GM12878 (cell line): ENCODE data around the gene CCDC63. TPM values are rescaled to one million over a fixed set of nuclear protein-coding genes. Genes with fewer than 3 reads are reported as not detected.

Experiments
- ATAC-seq: fragments of 200-7000 bp; cut with Tn5 transposase; 3 replicates; pipeline ENCODE4 v1.9.1; 2020; ENCODE audit warnings: mild to moderate bottlenecking, moderate library complexity
- BruUV-seq: library from RNA; stranded (reverse); fragments of 400-500 nt; replicated peaks from 2 replicates; lab custom pipeline; 2021; lab: Mats Ljungman, UMichigan
- CTCF ChIA-PET: fragments of 300-600 bp; sonication (Branson Sonifier 250); formaldehyde crosslinking; extraction: SDS; loops from one replicate; lab custom pipeline; 2021; ENCODE audit warnings: inconsistent platforms; lab: Yijun Ruan, JAX
- POLR2A ChIA-PET: fragments of 350-600 bp; formaldehyde crosslinking; extraction: SDS; loops from one replicate; lab custom pipeline; 2021; ENCODE audit warnings: inconsistent platforms; lab: Charles Lee
- RAD21 ChIA-PET: fragments of 300-600 bp; sonication (Branson Sonifier 250); formaldehyde crosslinking; loops from one replicate; lab custom pipeline; 2023; ENCODE audit warnings: antibody characterized with exemption; ENCODE audit not compliant: unreplicated experiment; lab: Charles Lee
- SMC1A ChIA-PET: fragments of 300-600 bp; sonication (Branson Sonifier 250); formaldehyde crosslinking; loops from one replicate; lab custom pipeline; 2023; ENCODE audit not compliant: unreplicated experiment, uncharacterized antibody; lab: Charles Lee
- DNase-seq: peaks from one replicate; pipeline ENCODE4 v3.0.0-alpha.2; 2011; ENCODE audit warnings: low read depth, low spot score
- FAIRE-seq: peaks from 3 replicates; lab custom pipeline; 2011; peaks lifted over from hg19 to GRCh38; lab: Jason Lieb, UNC
- H2AFZ ChIP-seq: 2 replicates; pipeline ENCODE4 v1.6.0; 2011; ENCODE audit warnings: low read depth, low read length, control low read depth; ENCODE audit not compliant: control insufficient read depth
- H3K27ac ChIP-seq: 2 replicates; pipeline ENCODE4 v1.5.1; 2011; ENCODE audit warnings: control low read depth; ENCODE audit not compliant: control insufficient read depth, insufficient read depth
- H3K27me3 ChIP-seq, 2 experiments: replicated peaks in 1 of 2; 2 replicates each; pipeline versions ENCODE4 v1.6.0 to v1.6.1; 2011; ENCODE audit warnings: low read length in 1 of 2; ENCODE audit not compliant: control insufficient read depth in 2 of 2, insufficient read depth in 2 of 2
- H3K36me3 ChIP-seq, 2 experiments: 2 replicates each; pipeline ENCODE4 v1.5.1; 2011; ENCODE audit warnings: low read length in 1 of 2; ENCODE audit not compliant: control insufficient read depth in 2 of 2, insufficient read depth in 2 of 2
- H3K4me1 ChIP-seq: 2 replicates; pipeline ENCODE4 v1.6.1; 2011; ENCODE audit warnings: mild to moderate bottlenecking, low read length, moderate library complexity, mixed read lengths; ENCODE audit not compliant: control insufficient read depth, insufficient read depth
- H3K4me2 ChIP-seq: 2 replicates; pipeline ENCODE4 v1.6.0; 2011; ENCODE audit warnings: control low read depth; ENCODE audit not compliant: control insufficient read depth, insufficient read depth
- H3K4me3 ChIP-seq: fragments of 200-600 bp; sonication (generic); 2 replicates; pipeline ENCODE4 v1.5.1; 2016
- H3K79me2 ChIP-seq: 2 replicates; pipeline ENCODE4 v1.6.0; 2011; ENCODE audit warnings: low read length; ENCODE audit not compliant: control insufficient read depth, insufficient read depth
- H3K9ac ChIP-seq: 2 replicates; pipeline ENCODE4 v1.8.0; 2011; ENCODE audit warnings: low read length, control low read depth, mixed read lengths; ENCODE audit not compliant: control insufficient read depth, insufficient read depth
- H3K9me3 ChIP-seq: replicated peaks from 3 replicates; pipeline ENCODE4 v1.5.1; 2011; ENCODE audit warnings: mild to moderate bottlenecking, low read length; ENCODE audit not compliant: control insufficient read depth, insufficient read depth
- H4K20me1 ChIP-seq: 2 replicates; pipeline ENCODE4 v1.6.0; 2011; ENCODE audit not compliant: control insufficient read depth, insufficient read depth
- CREM ChIP-seq: IDR thresholded peaks from 2 replicates; pipeline ENCODE4 v1.6.1; 2014; ENCODE audit warnings: antibody characterized with exemption, low read depth
- IKZF1 ChIP-seq: fragments of 450-650 bp; conservative IDR thresholded peaks from 2 replicates; pipeline ENCODE4 v1.6.1; 2017; ENCODE audit warnings: antibody characterized with exemption, mild to moderate bottlenecking
- IKZF2 ChIP-seq, 2 experiments: fragments of 450-650 bp; IDR thresholded peaks; 2 replicates each; pipeline ENCODE4 v1.6.1; 2017; ENCODE audit warnings: mild to moderate bottlenecking in 2 of 2, moderate library complexity in 2 of 2
- JUNB ChIP-seq: IDR thresholded peaks from 2 replicates; pipeline ENCODE4 v1.6.1; 2016; ENCODE audit warnings: antibody characterized with exemption, mild to moderate bottlenecking
- NFXL1 ChIP-seq: fragments of 450-650 bp; IDR thresholded peaks from 2 replicates; pipeline ENCODE4 v1.6.1; 2017; ENCODE audit warnings: antibody characterized with exemption, mild to moderate bottlenecking, borderline replicate concordance
- PML ChIP-seq: IDR thresholded peaks from 2 replicates; pipeline ENCODE4 v1.6.1; 2012; ENCODE audit warnings: low read length, inconsistent platforms
- RAD21 ChIP-seq: IDR thresholded peaks from 2 replicates; pipeline ENCODE4 v1.6.1; 2011; ENCODE audit warnings: mild to moderate bottlenecking, low read depth, low read length, moderate library complexity; ENCODE audit not compliant: insufficient read depth
- SMAD1 ChIP-seq: fragments of 450-650 bp; IDR thresholded peaks from 2 replicates; pipeline ENCODE4 v1.6.1; 2018; ENCODE audit warnings: mild to moderate bottlenecking, low read depth; ENCODE audit not compliant: partially characterized antibody
- TARDBP ChIP-seq: IDR thresholded peaks from 2 replicates; pipeline ENCODE4 v1.6.1; 2016; ENCODE audit warnings: borderline replicate concordance
- TCF12 ChIP-seq: IDR thresholded peaks from 2 replicates; pipeline ENCODE4 v1.6.1; 2011; ENCODE audit warnings: low read depth, mild to moderate bottlenecking, low read length
- YBX1 ChIP-seq: fragments of 450-650 bp; IDR thresholded peaks from 2 replicates; pipeline ENCODE4 v1.6.1; 2016; ENCODE audit warnings: antibody characterized with exemption
- ZNF274 ChIP-seq: IDR thresholded peaks from one replicate; pipeline ENCODE4 v1.8.0; 2011; ENCODE audit not compliant: insufficient read length, insufficient read depth
- WGBS: methylation state at CpG from one replicate; pipeline ENCODE4 v1.1.6; 2016; ENCODE audit warnings: low lambda C conversion rate; ENCODE audit not compliant: insufficient replicate concordance, insufficient coverage; ENCODE audit errors: missing lambda C conversion rate; 5-methylcytosine and 5-hydroxymethylcytosine counted together
- in situ Hi-C: fragments of 300-500 bp; cut with MboI; formaldehyde crosslinking; loops from 9 replicates; pipeline ENCODE4 v1.14.3; 2018; ENCODE audit warnings: mixed read lengths
- intact Hi-C: fragments of 100-400 bp; cut with micrococcal nuclease; formaldehyde crosslinking; loops from one replicate; pipeline ENCODE4 v1.14.2; 2022; ENCODE audit not compliant: unreplicated experiment
- polyA plus RNA-seq, 11 experiments: library from polyadenylated mRNA; depleted of rRNA in 4 of 11; unstranded in 6 of 11; stranded (reverse) in 5 of 11; fragments of >200 nt; fragmentation: Nextera tagmentation in 4 of 11; fragmentation: Illumina TruSeq in 1 of 11; extraction: Ambion mirVana in 4 of 11; extraction: Trizol in 1 of 11; gene quantifications; 1 replicate in 1 of 11; 2 replicates in 10 of 11; pipeline versions ENCODE4 v1.2.1 to v1.2.3, GENCODE V29; 2011 to 2016; ENCODE audit warnings: inconsistent platforms in 2 of 11, missing spikeins in 2 of 11, low read depth in 1 of 11
- total RNA-seq, 4 experiments: library from RNA; depleted of rRNA in 3 of 4; stranded (reverse); fragments of >200 nt in 3 of 4; fragmentation: Illumina TruSeq in 1 of 4; extraction: Trizol in 1 of 4; gene quantifications; 2 replicates each; pipeline versions ENCODE4 v1.2.1 to v1.2.3, GENCODE V29; 2013 to 2021
- TF ChIP-seq, protein P1 (sequence below): fragments of 150-350 bp; IDR thresholded peaks from 2 replicates; pipeline ENCODE4 v1.6.1; 2016; ENCODE audit warnings: low read depth, low read length
- TF ChIP-seq, protein P2 (sequence below): IDR thresholded peaks from 2 replicates; pipeline ENCODE4 v1.6.1; 2011; ENCODE audit warnings: borderline replicate concordance, low read depth, mild to moderate bottlenecking, moderate library complexity, mixed read lengths, low read length; ENCODE audit not compliant: insufficient read depth; ENCODE audit errors: extremely low read length

The CCDC63 gene
- total and polyA plus RNA-seq, 10 of the 15 experiments (the other 5 are each of a cell fraction or from before 2014, with no cell fraction given) = not detected

DNA sequence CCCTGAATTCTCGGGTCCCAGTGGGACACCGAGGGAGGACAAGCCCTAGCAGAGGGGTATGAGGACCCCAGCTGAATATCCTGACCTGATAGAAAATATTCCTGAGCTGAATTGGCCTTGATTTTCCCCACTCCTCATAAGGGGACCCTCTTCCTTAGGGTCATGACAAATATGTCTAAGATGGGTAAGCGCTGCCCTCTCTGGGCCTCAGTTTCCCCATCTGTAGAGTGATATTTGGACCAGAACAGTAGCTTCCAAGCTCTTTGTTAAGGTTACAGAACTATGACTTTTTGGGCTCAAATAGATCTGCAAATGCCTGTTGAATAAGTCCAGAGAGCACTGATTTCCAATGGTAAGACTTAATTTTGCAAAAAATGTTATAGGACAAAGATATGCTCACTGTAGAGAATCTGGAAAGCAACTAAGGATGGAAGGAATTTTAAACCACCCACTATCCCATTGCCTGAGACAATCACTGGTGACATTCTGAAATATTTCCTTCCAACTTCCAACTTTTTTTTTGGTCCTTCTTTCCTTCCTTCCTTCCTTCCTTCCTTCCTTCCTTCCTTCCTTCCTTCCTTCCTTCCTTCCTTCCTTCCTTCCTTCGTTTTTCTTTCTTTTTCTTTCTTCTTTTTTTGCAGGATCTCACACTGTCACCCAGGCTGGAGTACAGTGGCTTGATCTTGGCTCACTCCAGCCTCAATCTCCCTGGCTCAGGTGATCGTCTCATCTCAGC lies 41.6 kb downstream of the CCDC63 start:
- BruUV-seq = no TSS peak
- no peak for ATAC-seq
- FAIRE-seq = no peak
- CTCF ChIA-PET = interaction anchor here (0.7 to 3.5 kb wide), 30 partner anchors 9 to 793 kb away, joined by 3 to 34 read pairs (median 4); partner anchors contain the start of genes ARPC3 and MYL2
- H3K4me1 ChIP-seq = no peaks in the 10 kb centered on the region
- no peaks in the 10 kb centered on the region for H4K20me1 ChIP-seq
- H3K9me3 ChIP-seq = no peaks in the 10 kb centered on the region
- no peak for TF ChIP-seq CREM
- no peak for TF ChIP-seq NFXL1
- no peak for TF ChIP-seq TCF12
- TF ChIP-seq JUNB = no peak
- no peak for TF ChIP-seq YBX1
- peak; percentile 1; the same call in 1 of the 2 replicates for TF ChIP-seq IKZF1
- peak in 1 of 2 experiments; percentile 30; a peak in 1 of 4 replicates for TF ChIP-seq IKZF2 (IDR thresholded peaks at IDR 0.05)
- TF ChIP-seq, protein P1, sequence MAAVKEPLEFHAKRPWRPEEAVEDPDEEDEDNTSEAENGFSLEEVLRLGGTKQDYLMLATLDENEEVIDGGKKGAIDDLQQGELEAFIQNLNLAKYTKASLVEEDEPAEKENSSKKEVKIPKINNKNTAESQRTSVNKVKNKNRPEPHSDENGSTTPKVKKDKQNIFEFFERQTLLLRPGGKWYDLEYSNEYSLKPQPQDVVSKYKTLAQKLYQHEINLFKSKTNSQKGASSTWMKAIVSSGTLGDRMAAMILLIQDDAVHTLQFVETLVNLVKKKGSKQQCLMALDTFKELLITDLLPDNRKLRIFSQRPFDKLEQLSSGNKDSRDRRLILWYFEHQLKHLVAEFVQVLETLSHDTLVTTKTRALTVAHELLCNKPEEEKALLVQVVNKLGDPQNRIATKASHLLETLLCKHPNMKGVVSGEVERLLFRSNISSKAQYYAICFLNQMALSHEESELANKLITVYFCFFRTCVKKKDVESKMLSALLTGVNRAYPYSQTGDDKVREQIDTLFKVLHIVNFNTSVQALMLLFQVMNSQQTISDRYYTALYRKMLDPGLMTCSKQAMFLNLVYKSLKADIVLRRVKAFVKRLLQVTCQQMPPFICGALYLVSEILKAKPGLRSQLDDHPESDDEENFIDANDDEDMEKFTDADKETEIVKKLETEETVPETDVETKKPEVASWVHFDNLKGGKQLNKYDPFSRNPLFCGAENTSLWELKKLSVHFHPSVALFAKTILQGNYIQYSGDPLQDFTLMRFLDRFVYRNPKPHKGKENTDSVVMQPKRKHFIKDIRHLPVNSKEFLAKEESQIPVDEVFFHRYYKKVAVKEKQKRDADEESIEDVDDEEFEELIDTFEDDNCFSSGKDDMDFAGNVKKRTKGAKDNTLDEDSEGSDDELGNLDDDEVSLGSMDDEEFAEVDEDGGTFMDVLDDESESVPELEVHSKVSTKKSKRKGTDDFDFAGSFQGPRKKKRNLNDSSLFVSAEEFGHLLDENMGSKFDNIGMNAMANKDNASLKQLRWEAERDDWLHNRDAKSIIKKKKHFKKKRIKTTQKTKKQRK = no peak
- TF ChIP-seq ZNF274 = no peak
- no peak for TF ChIP-seq PML
- TF ChIP-seq TARDBP = no peak
- no peak for TF ChIP-seq SMAD1
- TF ChIP-seq, protein P2, sequence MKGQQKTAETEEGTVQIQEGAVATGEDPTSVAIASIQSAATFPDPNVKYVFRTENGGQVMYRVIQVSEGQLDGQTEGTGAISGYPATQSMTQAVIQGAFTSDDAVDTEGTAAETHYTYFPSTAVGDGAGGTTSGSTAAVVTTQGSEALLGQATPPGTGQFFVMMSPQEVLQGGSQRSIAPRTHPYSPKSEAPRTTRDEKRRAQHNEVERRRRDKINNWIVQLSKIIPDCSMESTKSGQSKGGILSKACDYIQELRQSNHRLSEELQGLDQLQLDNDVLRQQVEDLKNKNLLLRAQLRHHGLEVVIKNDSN = no peak
- TF ChIP-seq RAD21 = no peak
- no peaks in the 10 kb centered on the region for H3K36me3 ChIP-seq
- intact Hi-C loops = loop anchor here (2.0 to 10.0 kb wide), 7 partner anchors 62 to 786 kb away; partner anchors contain the start of gene ARPC3
- in situ Hi-C loops = no loop called here
- DNase-seq = no peak
- 38% methylated on average over 5 of the region's 5 CpGs for WGBS
- H3K4me2 ChIP-seq = no peak overlapping the region; the same call in 1 of the 2 replicates
- H2AFZ ChIP-seq = no peak overlapping the region
- no peak overlapping the region; the same call in 1 of the 2 replicates for H3K9ac ChIP-seq
- RAD21 ChIA-PET = interaction anchor here (0.8 to 2.1 kb wide), 11 partner anchors 8 to 287 kb away, joined by 3 to 14 read pairs (median 4); no protein-coding TSS in a partner anchor
- SMC1A ChIA-PET = interaction anchor here (0.8 to 2.1 kb wide), 4 partner anchors 59 to 288 kb away, joined by 3 to 15 read pairs (median 4); no protein-coding TSS in a partner anchor
- no peaks in the 10 kb centered on the region for H3K79me2 ChIP-seq
- no peak overlapping the region for H3K27ac ChIP-seq
- POLR2A ChIA-PET = interaction anchor here (0.6 kb wide), 1 partner anchor 21 kb away, joined by 5 read pairs; no protein-coding TSS in a partner anchor
- H3K27me3 ChIP-seq = no peaks in the 10 kb centered on the region; a peak in 1 of 4 replicates
- H3K4me3 ChIP-seq = no peak overlapping the region
